DMS153 treated with DMSO at 0.1 percent for 48 hours (cell line): ENCODE measurements around the gene TMEM198.

Experiments used
- DNase-seq: peaks from one replicate; lab custom pipeline; 2025; ENCODE audit not compliant: unreplicated experiment; lab: John Stamatoyannopoulos, UW

The TMEM198 gene

GRCh38 chr2:219561179-219562048 lies 17.6 kb downstream of the TMEM198 start:
- DNase-seq = no peak

- DNase-seq = no peak
These were observed 18.5 kb downstream of the TMEM198 start for GRCh38 chr2:219562049-219563020.

DNA sequence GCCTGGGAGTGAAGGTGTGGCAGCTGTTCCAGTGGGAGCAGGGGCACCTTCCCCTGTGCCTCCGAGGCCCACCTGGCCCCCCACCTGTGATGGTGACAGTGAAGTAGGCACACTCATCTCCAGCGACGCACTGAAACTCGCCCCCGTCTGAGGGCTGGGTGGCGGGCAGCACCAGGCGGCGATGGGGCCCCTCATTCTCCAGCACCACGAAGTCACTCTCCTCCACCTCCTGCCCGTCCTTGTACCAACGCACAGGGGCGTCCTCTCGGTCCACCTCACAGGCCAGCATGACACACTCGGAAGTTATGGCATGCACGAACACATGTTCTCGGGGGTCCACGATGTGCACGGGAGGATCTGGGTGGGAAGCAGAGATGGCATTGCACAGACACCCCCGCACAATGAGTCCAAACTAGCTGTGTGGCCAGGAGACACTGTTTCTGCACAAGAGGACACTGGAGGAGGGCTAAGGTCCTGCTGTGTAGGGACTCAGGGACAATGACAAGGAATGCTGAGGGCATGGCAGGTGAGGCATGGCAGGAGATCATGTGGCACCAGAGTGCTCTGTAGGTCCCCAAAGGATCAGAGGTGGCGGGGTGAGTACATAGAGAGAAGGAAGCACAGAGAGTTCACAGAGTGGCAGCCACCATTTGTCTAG lies 19.6 kb downstream of the TMEM198 start:
- no peak for DNase-seq

GRCh38 chr2:219565130-219566080 lies 21.6 kb downstream of the TMEM198 start:
- DNase-seq = no peak

DNA sequence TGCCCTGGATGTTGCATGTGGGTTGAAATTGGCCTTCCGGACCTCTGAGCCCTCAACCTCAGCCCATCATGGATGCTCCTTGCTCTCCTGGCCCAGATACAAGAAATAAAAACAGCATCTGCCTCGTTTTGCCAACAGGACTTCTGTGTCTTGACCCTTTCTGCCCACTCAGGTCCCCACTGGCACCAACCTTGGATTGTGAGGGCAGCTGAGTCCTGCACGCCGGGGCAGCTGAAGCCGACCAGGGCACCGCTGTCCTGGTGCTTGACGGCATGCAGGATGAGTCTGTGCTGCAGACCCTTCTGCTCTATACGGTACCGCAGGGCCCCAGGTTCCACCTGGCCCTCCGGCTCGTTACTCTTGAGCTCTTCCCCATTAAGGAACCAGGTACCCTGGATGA lies 22.8 kb downstream of the TMEM198 start:
- DNase-seq = no peak

GRCh38 chr2:219567131-219567530 lies 23.3 kb downstream of the TMEM198 start:
- no peak for DNase-seq

- no peak for DNase-seq
These were observed 24.0 kb downstream of the TMEM198 start for GRCh38 chr2:219567791-219568361.

- DNase-seq = no peak
These were observed 25.2 kb downstream of the TMEM198 start for GRCh38 chr2:219569041-219569440.

DNA sequence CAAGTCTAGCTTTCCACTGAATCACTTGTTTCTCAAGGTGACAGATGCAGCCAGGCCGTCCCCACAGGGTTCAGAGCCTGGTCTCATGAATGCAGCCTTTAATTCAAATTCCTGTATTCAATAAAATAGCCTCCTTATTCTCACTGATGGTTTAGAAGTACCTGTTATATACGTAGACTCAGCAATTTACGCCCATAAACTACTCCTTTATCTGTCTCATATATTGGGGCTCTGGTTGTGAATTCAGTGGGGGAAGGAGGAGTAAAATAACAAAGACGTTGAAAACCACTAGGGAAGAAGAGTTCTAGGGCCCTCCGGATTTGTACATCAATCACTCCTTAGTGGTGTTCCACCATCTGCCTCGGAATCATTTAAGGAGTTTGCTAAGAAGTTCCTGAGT lies 25.8 kb downstream of the TMEM198 start:
- no peak for DNase-seq

DNA sequence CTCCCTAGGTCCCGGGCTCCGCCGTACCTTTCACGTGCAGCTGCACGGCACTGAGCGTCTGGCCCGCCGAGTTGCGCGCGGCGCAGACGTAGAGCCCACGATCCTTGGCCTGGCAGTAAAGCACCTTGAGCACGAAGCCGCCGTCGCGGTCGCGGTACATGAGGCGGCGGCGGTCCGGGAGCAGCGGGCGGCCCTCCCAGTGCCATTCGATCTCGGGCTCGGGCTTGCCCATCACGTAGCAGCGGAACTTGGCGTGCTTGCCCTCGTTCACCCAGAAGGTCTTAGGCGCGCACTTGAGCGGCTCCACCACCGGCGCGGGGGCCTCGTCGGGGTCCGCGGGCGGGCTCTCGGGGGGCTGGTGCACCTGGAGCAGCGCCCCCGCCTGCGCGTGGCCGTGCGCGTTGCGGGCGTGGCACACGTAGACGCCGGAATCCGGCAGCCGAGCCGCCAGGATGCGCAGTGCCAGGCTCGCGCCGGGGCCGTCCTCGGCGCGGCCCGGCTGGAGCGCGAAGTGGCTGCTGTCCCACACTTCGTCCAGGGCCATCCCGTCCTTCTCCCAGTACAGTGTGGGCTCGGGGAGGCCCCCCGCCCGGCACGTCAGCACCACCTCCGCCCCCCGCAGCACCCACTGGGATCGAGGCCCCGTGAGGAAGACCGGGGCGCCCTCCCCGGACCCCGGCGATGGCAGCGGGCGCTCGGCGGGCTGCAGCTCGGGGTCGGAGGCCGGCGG lies 26.5 kb downstream of the TMEM198 start:
- peak; percentile 7 for DNase-seq

DNA sequence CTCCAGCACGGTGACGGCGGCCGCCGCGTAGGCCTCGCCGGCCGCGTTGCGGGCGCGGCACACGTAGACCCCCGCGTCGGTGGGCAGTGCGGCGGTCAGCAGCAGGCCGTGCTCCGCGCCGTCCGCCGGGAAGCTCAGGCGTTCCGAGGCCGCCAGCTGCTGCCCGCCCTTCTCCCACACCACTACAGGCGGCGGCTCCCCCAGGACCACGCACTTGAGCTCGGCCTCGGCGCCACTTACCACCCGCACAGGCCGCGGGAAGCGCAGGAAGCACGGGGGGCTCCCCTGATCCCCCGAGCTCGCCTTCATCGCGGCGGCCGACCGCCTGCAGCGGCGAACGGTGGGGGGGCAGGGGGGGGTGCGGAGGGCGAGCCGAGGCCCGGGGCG lies 27.1 kb downstream of the TMEM198 start:
- no peak for DNase-seq

- DNase-seq = peak; percentile 61
These were observed 27.7 kb downstream of the TMEM198 start, which contains the start of gene OBSL1 for GRCh38 chr2:219571311-219572236. OBSL1 (minus strand) TSS chr2:219571539; CDS start chr2:219571232, 307 bp downstream.

GRCh38 chr2:219572237-219573001 lies 28.6 kb downstream of the TMEM198 start, which contains the start of gene INHA:
INHA (plus strand) TSS chr2:219572310; CDS start chr2:219572375, 65 bp downstream.
- no peak for DNase-seq

DNA sequence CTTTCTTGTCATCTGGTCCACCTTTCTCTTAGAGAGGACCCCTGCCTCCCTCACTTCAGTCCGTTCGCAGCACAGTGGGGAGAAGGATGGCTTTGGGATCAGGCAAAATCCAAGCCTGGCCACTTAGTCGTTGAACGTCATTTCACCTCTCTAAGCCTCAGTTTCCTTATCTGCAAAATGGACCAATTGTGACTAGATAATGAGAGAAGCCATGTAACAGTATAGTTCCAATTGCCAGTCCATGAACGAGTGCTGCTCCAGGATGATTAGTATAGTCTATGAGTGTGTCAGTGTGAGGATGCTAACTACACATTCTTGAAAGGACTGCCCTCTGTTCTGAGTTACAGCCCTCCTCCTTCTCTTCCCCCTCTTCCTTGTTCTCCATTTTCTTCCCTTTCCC lies 29.3 kb downstream of the TMEM198 start:
- peak; percentile 42 for DNase-seq

GRCh38 chr2:219574484-219575311 lies 30.9 kb downstream of the TMEM198 start:
- DNase-seq = no peak
